HG02642 (cell line): Measurements from ENCODE around the gene GNA15.
"Not testable (repeated sequence)": the region's sequence is repeated elsewhere in the genome, so short reads cannot be mapped to it uniquely, and the experiment has no call there.

Source experiments
- ATAC-seq: cut with Tn5 transposase; IDR thresholded peaks from one replicate; pipeline ENCODE4 v1.9.1; 2021; ENCODE audit warnings: mild to moderate bottlenecking; ENCODE audit not compliant: unreplicated experiment, poor library complexity

Gene GNA15

GRCh38 chr19:3202895-3203294 is 67.1 kb downstream of the GNA15 start:
- ATAC-seq = not testable (repeated sequence)

- ATAC-seq = no peak
Measured at GRCh38 chr19:3203805-3204645, 68.2 kb downstream of the GNA15 start.

GRCh38 chr19:3204646-3205275 is 68.9 kb downstream of the GNA15 start:
- ATAC-seq = no peak

- ATAC-seq = no peak
Measured at GRCh38 chr19:3206216-3206953, 70.6 kb downstream of the GNA15 start.

GRCh38 chr19:3207461-3208242 is 71.8 kb downstream of the GNA15 start:
- ATAC-seq = no peak

GRCh38 chr19:3208317-3209207 is 72.7 kb downstream of the GNA15 start:
- no peak for ATAC-seq

- ATAC-seq = no peak
Measured at GRCh38 chr19:3210347-3211017, 74.6 kb downstream of the GNA15 start.

GRCh38 chr19:3211191-3211590 is 75.4 kb downstream of the GNA15 start:
- no peak for ATAC-seq

- ATAC-seq = no peak
Measured at GRCh38 chr19:3213159-3213558, 77.3 kb downstream of the GNA15 start.
